ENCODE data around the gene SOCS1. TPM values are rescaled to one million over a fixed set of nuclear protein-coding genes. Genes with fewer than 3 reads are reported as not detected.

The SOCS1 gene
- total and polyA plus RNA-seq, 2 experiments from 2014 or later: 84.7 to 104 TPM

DNA sequence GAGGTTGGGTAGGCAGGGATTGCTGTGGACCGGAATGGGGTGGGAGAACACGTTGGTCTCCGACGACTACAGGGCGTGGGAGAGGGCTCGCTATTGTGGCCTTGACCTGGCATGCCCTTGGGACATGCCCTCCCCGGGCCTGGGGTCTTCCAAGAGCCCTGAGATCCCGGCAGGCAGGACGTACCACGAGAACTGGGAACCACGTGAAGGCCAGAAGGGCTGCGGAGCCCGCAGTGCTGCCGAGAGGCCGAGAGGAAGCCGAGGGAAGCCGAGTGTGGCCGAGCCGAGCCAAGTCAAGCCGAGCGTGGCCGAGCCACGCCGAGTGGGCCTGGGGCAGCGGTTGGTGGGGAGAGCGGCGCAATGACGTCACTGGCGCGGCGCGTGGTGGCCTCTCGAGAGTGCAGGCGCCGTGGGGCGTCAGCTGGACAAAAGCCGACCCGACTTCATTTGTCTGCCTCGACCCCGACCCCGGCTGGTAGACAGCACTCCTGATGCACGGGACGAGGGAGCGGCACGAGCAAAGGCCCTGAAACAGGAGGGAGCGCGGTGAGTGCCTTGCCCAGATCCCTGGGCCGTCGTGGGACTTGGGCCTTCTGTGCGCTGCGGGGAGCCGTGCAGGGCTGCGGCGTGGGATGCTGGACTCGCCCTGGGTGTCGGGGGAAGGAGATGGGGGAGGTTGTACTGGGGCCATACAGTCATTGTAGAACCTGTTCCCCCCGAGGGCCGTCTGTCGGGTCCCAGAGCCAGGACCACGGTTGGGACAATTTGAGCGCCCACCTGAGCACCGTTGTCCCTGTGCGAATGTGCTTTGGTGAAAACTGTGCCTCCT is 6.6 kb downstream of the SOCS1 start (continued):
- no peak for TF ChIP-seq ZNF114 (CRISPR knock-in tag; IDR thresholded peaks at IDR 0.05)
- no peak for TF ChIP-seq NANOG (IDR thresholded peaks at IDR 0.05; ENCODE audit: borderline replicate concordance)
- no peak for TF ChIP-seq STAT1 (IDR thresholded peaks at IDR 0.05; ENCODE audit: unreplicated experiment)
- TF ChIP-seq, protein P1, sequence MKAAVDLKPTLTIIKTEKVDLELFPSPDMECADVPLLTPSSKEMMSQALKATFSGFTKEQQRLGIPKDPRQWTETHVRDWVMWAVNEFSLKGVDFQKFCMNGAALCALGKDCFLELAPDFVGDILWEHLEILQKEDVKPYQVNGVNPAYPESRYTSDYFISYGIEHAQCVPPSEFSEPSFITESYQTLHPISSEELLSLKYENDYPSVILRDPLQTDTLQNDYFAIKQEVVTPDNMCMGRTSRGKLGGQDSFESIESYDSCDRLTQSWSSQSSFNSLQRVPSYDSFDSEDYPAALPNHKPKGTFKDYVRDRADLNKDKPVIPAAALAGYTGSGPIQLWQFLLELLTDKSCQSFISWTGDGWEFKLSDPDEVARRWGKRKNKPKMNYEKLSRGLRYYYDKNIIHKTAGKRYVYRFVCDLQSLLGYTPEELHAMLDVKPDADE (IDR thresholded peaks at IDR 0.05): no peak
- TF ChIP-seq CREB1 (CRISPR knock-in tag; IDR thresholded peaks at IDR 0.05; ENCODE audit: low read depth): no peak
- TF ChIP-seq, protein P2, sequence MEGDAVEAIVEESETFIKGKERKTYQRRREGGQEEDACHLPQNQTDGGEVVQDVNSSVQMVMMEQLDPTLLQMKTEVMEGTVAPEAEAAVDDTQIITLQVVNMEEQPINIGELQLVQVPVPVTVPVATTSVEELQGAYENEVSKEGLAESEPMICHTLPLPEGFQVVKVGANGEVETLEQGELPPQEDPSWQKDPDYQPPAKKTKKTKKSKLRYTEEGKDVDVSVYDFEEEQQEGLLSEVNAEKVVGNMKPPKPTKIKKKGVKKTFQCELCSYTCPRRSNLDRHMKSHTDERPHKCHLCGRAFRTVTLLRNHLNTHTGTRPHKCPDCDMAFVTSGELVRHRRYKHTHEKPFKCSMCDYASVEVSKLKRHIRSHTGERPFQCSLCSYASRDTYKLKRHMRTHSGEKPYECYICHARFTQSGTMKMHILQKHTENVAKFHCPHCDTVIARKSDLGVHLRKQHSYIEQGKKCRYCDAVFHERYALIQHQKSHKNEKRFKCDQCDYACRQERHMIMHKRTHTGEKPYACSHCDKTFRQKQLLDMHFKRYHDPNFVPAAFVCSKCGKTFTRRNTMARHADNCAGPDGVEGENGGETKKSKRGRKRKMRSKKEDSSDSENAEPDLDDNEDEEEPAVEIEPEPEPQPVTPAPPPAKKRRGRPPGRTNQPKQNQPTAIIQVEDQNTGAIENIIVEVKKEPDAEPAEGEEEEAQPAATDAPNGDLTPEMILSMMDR (conservative IDR thresholded peaks at IDR 0.05; ENCODE audit: low read depth in 2 of 2): no peak
- TF ChIP-seq POLR2AphosphoS5 (IDR thresholded peaks at IDR 0.05; ENCODE audit: low read depth): no peak
- no peak for TF ChIP-seq JUNB (IDR thresholded peaks at IDR 0.05; ENCODE audit: unreplicated experiment)
- TF ChIP-seq EZH2phosphoT487 (IDR thresholded peaks at IDR 0.05; ENCODE audit: unreplicated experiment): no peak
- no peak for TF ChIP-seq EZH2 (IDR thresholded peaks at IDR 0.05; ENCODE audit: low read depth, unreplicated experiment)

DNA sequence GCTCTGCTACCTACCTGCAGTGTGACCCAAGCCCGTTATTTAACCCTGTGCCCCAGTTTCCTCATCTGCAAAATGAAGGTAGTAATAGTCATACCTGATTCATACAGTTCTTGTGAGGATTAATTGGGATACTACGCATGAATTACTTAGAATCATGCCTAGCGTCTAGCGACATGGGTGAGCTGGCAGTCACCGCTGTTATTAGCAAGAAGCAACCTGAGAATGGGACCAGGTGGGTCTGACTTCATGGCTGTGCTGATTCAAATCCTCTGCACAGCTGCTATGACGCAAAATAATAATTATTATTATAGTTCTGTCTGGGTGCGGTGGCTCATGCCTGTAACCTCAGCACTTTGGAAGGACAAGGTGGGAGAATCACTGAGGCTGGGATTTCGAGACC is 7.9 kb downstream of the SOCS1 start:
- DNase-seq (ENCODE audit: low spot score): no peak
- no peaks in the 10 kb centered on the region for H3K9me3 Mint-ChIP-seq
- H3F3A ChIP-seq (replicated peaks; ENCODE audit: low read depth): peaks cover 37% of the 10 kb centered on the region
- peaks cover 15% of the 10 kb centered on the region for H3K4me1 ChIP-seq (ENCODE audit: insufficient read depth)
- no peaks in the 10 kb centered on the region for H3K27me3 ChIP-seq (ENCODE audit: insufficient read depth)
- no peak overlapping the region for H3K4me3 ChIP-seq
- no peak overlapping the region for H3K4me3 Mint-ChIP-seq
- no peak overlapping the region for H2AFZ ChIP-seq
- peaks cover 17% of the 10 kb centered on the region for H3K4me1 Mint-ChIP-seq
- peaks cover 5% of the 10 kb centered on the region; the same call in 1 of the 2 replicates for H4K20me1 ChIP-seq (replicated peaks; ENCODE audit: insufficient read depth)
- no peak for ATAC-seq
- peaks cover 12% of the 10 kb centered on the region for H3K36me3 Mint-ChIP-seq (ENCODE audit: low read depth)
- peaks cover 17% of the 10 kb centered on the region for H3K27me3 Mint-ChIP-seq (ENCODE audit: insufficient read depth, low read depth, poor library complexity)
- no peaks in the 10 kb centered on the region for H3K9me2 ChIP-seq (ENCODE audit: insufficient read depth)
- H3K27ac ChIP-seq (ENCODE audit: low read depth): no peak overlapping the region
- H3K27ac Mint-ChIP-seq: no peak overlapping the region
- peaks cover 5% of the 10 kb centered on the region for H3K79me2 ChIP-seq (replicated peaks; ENCODE audit: insufficient read depth)
- peaks cover 7% of the 10 kb centered on the region; the same call in 1 of the 2 replicates for H3K36me3 ChIP-seq (ENCODE audit: insufficient read depth)
- H3K4me2 ChIP-seq: no peak overlapping the region
- TF ChIP-seq, protein P2 (conservative IDR thresholded peaks at IDR 0.05; ENCODE audit: low read depth in 2 of 2): no peak
- TF ChIP-seq, protein P3, sequence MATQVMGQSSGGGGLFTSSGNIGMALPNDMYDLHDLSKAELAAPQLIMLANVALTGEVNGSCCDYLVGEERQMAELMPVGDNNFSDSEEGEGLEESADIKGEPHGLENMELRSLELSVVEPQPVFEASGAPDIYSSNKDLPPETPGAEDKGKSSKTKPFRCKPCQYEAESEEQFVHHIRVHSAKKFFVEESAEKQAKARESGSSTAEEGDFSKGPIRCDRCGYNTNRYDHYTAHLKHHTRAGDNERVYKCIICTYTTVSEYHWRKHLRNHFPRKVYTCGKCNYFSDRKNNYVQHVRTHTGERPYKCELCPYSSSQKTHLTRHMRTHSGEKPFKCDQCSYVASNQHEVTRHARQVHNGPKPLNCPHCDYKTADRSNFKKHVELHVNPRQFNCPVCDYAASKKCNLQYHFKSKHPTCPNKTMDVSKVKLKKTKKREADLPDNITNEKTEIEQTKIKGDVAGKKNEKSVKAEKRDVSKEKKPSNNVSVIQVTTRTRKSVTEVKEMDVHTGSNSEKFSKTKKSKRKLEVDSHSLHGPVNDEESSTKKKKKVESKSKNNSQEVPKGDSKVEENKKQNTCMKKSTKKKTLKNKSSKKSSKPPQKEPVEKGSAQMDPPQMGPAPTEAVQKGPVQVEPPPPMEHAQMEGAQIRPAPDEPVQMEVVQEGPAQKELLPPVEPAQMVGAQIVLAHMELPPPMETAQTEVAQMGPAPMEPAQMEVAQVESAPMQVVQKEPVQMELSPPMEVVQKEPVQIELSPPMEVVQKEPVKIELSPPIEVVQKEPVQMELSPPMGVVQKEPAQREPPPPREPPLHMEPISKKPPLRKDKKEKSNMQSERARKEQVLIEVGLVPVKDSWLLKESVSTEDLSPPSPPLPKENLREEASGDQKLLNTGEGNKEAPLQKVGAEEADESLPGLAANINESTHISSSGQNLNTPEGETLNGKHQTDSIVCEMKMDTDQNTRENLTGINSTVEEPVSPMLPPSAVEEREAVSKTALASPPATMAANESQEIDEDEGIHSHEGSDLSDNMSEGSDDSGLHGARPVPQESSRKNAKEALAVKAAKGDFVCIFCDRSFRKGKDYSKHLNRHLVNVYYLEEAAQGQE (IDR thresholded peaks at IDR 0.05; ENCODE audit: unreplicated experiment): no peak
- TF ChIP-seq NANOG (IDR thresholded peaks at IDR 0.05; ENCODE audit: borderline replicate concordance) (no peak), POLR2AphosphoS5 (IDR thresholded peaks at IDR 0.05; ENCODE audit: low read depth) (no peak), ZNF331 (CRISPR knock-in tag; IDR thresholded peaks at IDR 0.05; ENCODE audit: low read depth) (no peak), ZNF114 (CRISPR knock-in tag; IDR thresholded peaks at IDR 0.05) (no peak), EZH2phosphoT487 (IDR thresholded peaks at IDR 0.05; ENCODE audit: unreplicated experiment) (no peak), EZH2 (IDR thresholded peaks at IDR 0.05; ENCODE audit: low read depth, unreplicated experiment) (no peak), STAT1 (IDR thresholded peaks at IDR 0.05; ENCODE audit: unreplicated experiment) (no peak)
